AG20443 (cell line): ENCODE measurements around the gene JPH3.

Experiments
- DNase-seq: peaks from one replicate; pipeline ENCODE4 v3.0.0; 2012; ENCODE audit warnings: low spot score, mixed read lengths

Gene JPH3

GRCh38 chr16:87681981-87682570 lies 79.8 kb downstream of the JPH3 start:
- peak; percentile 92 for DNase-seq

GRCh38 chr16:87682852-87683399 lies 80.6 kb downstream of the JPH3 start:
- no peak for DNase-seq

- DNase-seq, result no peak
These were observed 81.9 kb downstream of the JPH3 start for GRCh38 chr16:87684106-87684677.

GRCh38 chr16:87684711-87685404 lies 82.5 kb downstream of the JPH3 start:
- no peak for DNase-seq

GRCh38 chr16:87685405-87685755 lies 83.1 kb downstream of the JPH3 start:
- DNase-seq, result no peak

- DNase-seq, result no peak
These were observed 83.5 kb downstream of the JPH3 start for GRCh38 chr16:87685766-87686165.

GRCh38 chr16:87686697-87687096 lies 84.4 kb downstream of the JPH3 start:
- no peak for DNase-seq

GRCh38 chr16:87687126-87687910 lies 85.0 kb downstream of the JPH3 start:
- peak; percentile 66 for DNase-seq

- no peak for DNase-seq
These were observed 85.8 kb downstream of the JPH3 start for GRCh38 chr16:87687998-87688529.

- no peak for DNase-seq
These were observed 86.8 kb downstream of the JPH3 start for GRCh38 chr16:87688876-87689815.

- DNase-seq, result no peak
These were observed 87.7 kb downstream of the JPH3 start for GRCh38 chr16:87689956-87690465.

GRCh38 chr16:87690911-87691685 lies 88.8 kb downstream of the JPH3 start:
- no peak for DNase-seq

- no peak for DNase-seq
These were observed 89.4 kb downstream of the JPH3 start for GRCh38 chr16:87691686-87692079.

- DNase-seq, result no peak
These were observed 89.9 kb downstream of the JPH3 start for GRCh38 chr16:87692176-87692575.

- DNase-seq, result no peak
These were observed 90.4 kb downstream of the JPH3 start for GRCh38 chr16:87692756-87693155.

- DNase-seq, result no peak
These were observed 91.5 kb downstream of the JPH3 start for GRCh38 chr16:87693827-87694226.

- no peak for DNase-seq
These were observed 92.3 kb downstream of the JPH3 start for GRCh38 chr16:87694441-87695125.

GRCh38 chr16:87695534-87695933 lies 93.2 kb downstream of the JPH3 start:
- no peak for DNase-seq

GRCh38 chr16:87696726-87697125 lies 94.4 kb downstream of the JPH3 start:
- DNase-seq, result no peak

- no peak for DNase-seq
These were observed 94.9 kb downstream of the JPH3 start for GRCh38 chr16:87697256-87697655.
